Suprapubic skin (tissue), 4 donors: ENCODE measurements around the gene ZNF573. TPM values are rescaled to one million over a fixed set of nuclear protein-coding genes. Genes with fewer than 3 reads are reported as not detected.

Experiments used
- DNase-seq, 2 donors: peaks; one replicate each; pipeline ENCODE4 v3.0.0-alpha.2; 2019; ENCODE audit warnings: low spot score in 2 of 2
- H3K27ac ChIP-seq: fragments of 200-600 bp; sonication (generic); one replicate; pipeline ENCODE4 v1.5.1; 2019
- H3K27me3 ChIP-seq: fragments of 200-600 bp; sonication (generic); one replicate; pipeline ENCODE4 v1.5.1; 2019
- H3K36me3 ChIP-seq: fragments of 200-600 bp; sonication (generic); one replicate; pipeline ENCODE4 v1.5.1; 2019
- H3K4me1 ChIP-seq: fragments of 200-600 bp; sonication (generic); one replicate; pipeline ENCODE4 v1.5.1; 2019
- H3K4me3 ChIP-seq: fragments of 200-600 bp; sonication (generic); one replicate; pipeline ENCODE4 v1.5.1; 2019; ENCODE audit warnings: mild to moderate bottlenecking
- H3K9me3 ChIP-seq: fragments of 200-600 bp; sonication (generic); one replicate; pipeline ENCODE4 v1.5.1; 2019
- CTCF ChIP-seq, 2 donors: fragments of 200-600 bp in 1 of 2; fragments of 450-650 bp in 1 of 2; sonication (generic) in 1 of 2; IDR thresholded peaks; one replicate each; pipeline ENCODE4 v1.5.1; 2016 to 2019; ENCODE audit warnings: antibody characterized with exemption in 2 of 2, mild to moderate bottlenecking in 1 of 2, moderate library complexity in 1 of 2
- EP300 ChIP-seq: sonication (generic); formaldehyde crosslinking; IDR thresholded peaks from one replicate; pipeline ENCODE4 v1.6.1; 2017; ENCODE audit warnings: antibody characterized with exemption
- POLR2A ChIP-seq, 2 donors: fragments of 450-650 bp; IDR thresholded peaks; one replicate each; pipeline ENCODE4 v1.6.1; 2017; ENCODE audit warnings: antibody characterized with exemption in 2 of 2, mild to moderate bottlenecking in 2 of 2, moderate library complexity in 2 of 2
- POLR2AphosphoS5 ChIP-seq, 3 donors: sonication (generic); formaldehyde crosslinking; IDR thresholded peaks; one replicate each; pipeline ENCODE4 v1.6.1; 2017; ENCODE audit warnings: antibody characterized with exemption in 3 of 3
- WGBS: methylation state at CpG from one replicate; pipeline ENCODE4 v1.1.5; 2018; 5-methylcytosine and 5-hydroxymethylcytosine counted together
- total RNA-seq, 4 donors: library from RNA; depleted of rRNA; stranded (reverse); fragments of >200 nt; gene quantifications; one replicate each; pipeline ENCODE4 v1.1.0, GENCODE V29; 2016

Gene ZNF573
- total RNA-seq, 4 donors from 2014 or later: 2.6 to 16.3 (median 9.3) TPM

- WGBS: 90% methylated on average over 5 of the region's 5 CpGs
- Histone ChIP-seq H3K9me3 (peaks cover 44% of the 10 kb centered on the region), H3K27ac (no peak overlapping the region)
These were observed 41.0 kb downstream of the ZNF573 start for GRCh38 chr19:37738371-37738770.

GRCh38 chr19:37725181-37725580 lies 54.2 kb downstream of the ZNF573 start:
- Histone ChIP-seq H3K36me3 (no peaks in the 10 kb centered on the region), H3K27me3 (no peaks in the 10 kb centered on the region), H3K4me1 (no peaks in the 10 kb centered on the region), H3K4me3 (no peak overlapping the region), H3K27ac (no peak overlapping the region), H3K9me3 (no peaks in the 10 kb centered on the region)
- TF ChIP-seq EP300 (no peak), CTCF (IDR thresholded peaks at IDR 0.05) (no peak), POLR2AphosphoS5 (IDR thresholded peaks at IDR 0.05) (no peak)
- 78% methylated on average over 2 of the region's 2 CpGs for WGBS
- no peak for DNase-seq

More at GRCh38 chr19:37738371-37738770, 41.0 kb downstream of the ZNF573 start:
- DNase-seq: no peak
- TF ChIP-seq POLR2AphosphoS5 (IDR thresholded peaks at IDR 0.05) (no peak), POLR2A (IDR thresholded peaks at IDR 0.05) (no peak), CTCF (IDR thresholded peaks at IDR 0.05) (no peak), EP300 (no peak)
- Histone ChIP-seq H3K36me3 (peaks cover 38% of the 10 kb centered on the region), H3K27me3 (no peaks in the 10 kb centered on the region), H3K4me3 (no peak overlapping the region), H3K4me1 (no peaks in the 10 kb centered on the region)

GRCh38 chr19:37719927-37720265 lies 59.5 kb downstream of the ZNF573 start:
- Histone ChIP-seq H3K4me3 (peak overlapping the region; percentile 73), H3K36me3 (no peaks in the 10 kb centered on the region), H3K27me3 (no peaks in the 10 kb centered on the region), H3K9me3 (no peaks in the 10 kb centered on the region), H3K27ac (no peak overlapping the region), H3K4me1 (peaks cover 16% of the 10 kb centered on the region)
- WGBS: 9% methylated on average over 8 of the region's 8 CpGs
- no peak for DNase-seq
- TF ChIP-seq EP300 (no peak), CTCF (IDR thresholded peaks at IDR 0.05) (no peak), POLR2A (IDR thresholded peaks at IDR 0.05) (no peak), POLR2AphosphoS5 (IDR thresholded peaks at IDR 0.05) (no peak)

GRCh38 chr19:37719111-37719926 lies 60.1 kb downstream of the ZNF573 start, which contains the start of gene ZNF607:
Gene ZNF607, minus strand, starts transcription at chr19:37719761. Its CDS starts 8,143 bp downstream, at chr19:37711618.
- Histone ChIP-seq H3K9me3 (no peaks in the 10 kb centered on the region), H3K27ac (peak within 1 kb of the TSS; percentile 72), H3K4me1 (peaks cover 16% of the 10 kb centered on the region), H3K36me3 (no peaks in the 10 kb centered on the region), H3K27me3 (no peaks in the 10 kb centered on the region), H3K4me3 (peak within 1 kb of the TSS; percentile 73)
- DNase-seq: peak; percentile 86 to 87
- 1% methylated on average over 17 of the region's 54 CpGs for WGBS
- TF ChIP-seq POLR2AphosphoS5 (IDR thresholded peaks at IDR 0.05): peak in 1 of 3 donors; percentile 25
- peak; percentile 13 to 59 for TF ChIP-seq CTCF (IDR thresholded peaks at IDR 0.05)
- TF ChIP-seq POLR2A (IDR thresholded peaks at IDR 0.05): peak in 1 of 2 donors; percentile 25
- TF ChIP-seq EP300: no peak

- WGBS: 40% methylated on average over 10 of the region's 10 CpGs
- Histone ChIP-seq H3K27me3 (no peaks in the 10 kb centered on the region), H3K4me3 (peak overlapping the region; percentile 73), H3K9me3 (no peaks in the 10 kb centered on the region), H3K27ac (no peak overlapping the region), H3K36me3 (no peaks in the 10 kb centered on the region), H3K4me1 (peaks cover 16% of the 10 kb centered on the region)
- DNase-seq: no peak
- no peak for TF ChIP-seq EP300
- TF ChIP-seq CTCF (IDR thresholded peaks at IDR 0.05): no peak
- no peak for TF ChIP-seq POLR2A (IDR thresholded peaks at IDR 0.05)
- no peak for TF ChIP-seq POLR2AphosphoS5 (IDR thresholded peaks at IDR 0.05)
These were observed 61.1 kb downstream of the ZNF573 start for GRCh38 chr19:37718304-37718703.
